Caco-2 (cell line): ENCODE measurements around the gene MED29. TPM values are rescaled to one million over a fixed set of nuclear protein-coding genes. Genes with fewer than 3 reads are reported as not detected.

Experiments used
- BruUV-seq: library from RNA; stranded (reverse); fragments of 400-500 nt; replicated peaks from 2 replicates; lab custom pipeline; 2021; lab: Mats Ljungman, UMichigan
- CTCF ChIA-PET: fragments of 300-600 bp; sonication (Branson Sonifier 250); formaldehyde crosslinking; loops from one replicate; lab custom pipeline; 2022; ENCODE audit warnings: antibody characterized with exemption; lab: Charles Lee
- POLR2A ChIA-PET: fragments of 300-600 bp; sonication (Branson Sonifier 250); formaldehyde crosslinking; loops from one replicate; lab custom pipeline; 2022; ENCODE audit warnings: antibody characterized with exemption; lab: Charles Lee
- DNase-seq, 2 experiments: peaks; one replicate each; pipeline versions ENCODE4 v3.0.0 to v3.0.0-alpha.2; 2020 to 2022
- H3K27me3 ChIP-seq: replicated peaks from 2 replicates; pipeline ENCODE4 v1.6.0; 2011; ENCODE audit warnings: low read length; ENCODE audit not compliant: control insufficient read depth, insufficient read depth
- H3K36me3 ChIP-seq: 2 replicates; pipeline ENCODE4 v1.5.1; 2011; ENCODE audit warnings: low read length; ENCODE audit not compliant: control insufficient read depth, insufficient read depth
- H3K4me1 ChIP-seq: fragments of 250-450 bp; sonication (Bioruptor Pico); 2 replicates; pipeline ENCODE4 v1.5.1; 2020; ENCODE audit warnings: mild to moderate bottlenecking
- H3K4me3 ChIP-seq: 2 replicates; pipeline ENCODE4 v1.5.1; 2011; ENCODE audit warnings: low read depth, mild to moderate bottlenecking, control low read depth, low read length
- H3K9me3 ChIP-seq: fragments of 250-450 bp; sonication (Bioruptor Pico); 2 replicates; pipeline ENCODE4 v1.5.1; 2020; ENCODE audit warnings: mild to moderate bottlenecking, moderate library complexity
- H3K27ac Mint-ChIP-seq: one replicate; pipeline ENCODE4 v1.8.0; 2022; ENCODE audit warnings: mixed read lengths; ENCODE audit not compliant: unreplicated experiment
- H3K27me3 Mint-ChIP-seq: one replicate; pipeline ENCODE4 v1.8.0; 2022; ENCODE audit warnings: mixed read lengths; ENCODE audit not compliant: insufficient read depth, unreplicated experiment
- H3K36me3 Mint-ChIP-seq: one replicate; pipeline ENCODE4 v1.8.0; 2022; ENCODE audit warnings: mild to moderate bottlenecking, mixed read lengths; ENCODE audit not compliant: insufficient read depth, unreplicated experiment
- H3K4me1 Mint-ChIP-seq: one replicate; pipeline ENCODE4 v1.8.0; 2022; ENCODE audit warnings: low read depth, mixed read lengths; ENCODE audit not compliant: unreplicated experiment
- H3K4me3 Mint-ChIP-seq: one replicate; pipeline ENCODE4 v1.8.0; 2022; ENCODE audit warnings: mild to moderate bottlenecking, moderate library complexity, mixed read lengths; ENCODE audit not compliant: unreplicated experiment
- H3K9me3 Mint-ChIP-seq: one replicate; pipeline ENCODE4 v1.8.0; 2022; ENCODE audit warnings: mixed read lengths; ENCODE audit not compliant: unreplicated experiment
- CTCF ChIP-seq, 2 experiments: fragments of 200-600 bp in 1 of 2; IDR thresholded peaks; 1 replicate in 1 of 2; 2 replicates in 1 of 2; pipeline versions ENCODE4 v1.5.1 to v1.8.0; 2011 to 2022; ENCODE audit warnings: antibody characterized with exemption in 1 of 2, control low read depth in 1 of 2, inconsistent platforms in 1 of 2, low read depth in 1 of 2, low read length in 1 of 2, mild to moderate bottlenecking in 1 of 2, moderate library complexity in 1 of 2; ENCODE audit not compliant: insufficient read depth in 1 of 2, severe bottlenecking in 1 of 2, unreplicated experiment in 1 of 2
- intact Hi-C: fragments of 100-400 bp; cut with micrococcal nuclease; formaldehyde crosslinking; loops from one replicate; pipeline ENCODE4 v1.10.0; 2022; ENCODE audit not compliant: unreplicated experiment
- total RNA-seq: library from RNA; stranded (reverse); gene quantifications from 2 replicates; pipeline ENCODE4 v1.2.3, GENCODE V29; 2022

The MED29 gene
- total RNA-seq, 1 experiment from 2014 or later: 50.8 TPM

GRCh38 chr19:39427707-39428106 lies 36.5 kb downstream of the MED29 start:
- Mint-ChIP-seq H3K27ac (peak overlapping the region; percentile 79), H3K4me3 (no peak overlapping the region), H3K9me3 (no peaks in the 10 kb centered on the region), H3K27me3 (no peaks in the 10 kb centered on the region), H3K36me3 (peaks cover 60% of the 10 kb centered on the region), H3K4me1 (no peaks in the 10 kb centered on the region)
- ChIA-PET POLR2A (interaction anchor here (0.5 to 1.9 kb wide), 3 partner anchors 8 to 13 kb away, joined by 3 to 34 read pairs (median 7); partner anchors contain the start of gene RPS16), CTCF (interaction anchor here (0.6 to 1.7 kb wide), 5 partner anchors 12 to 921 kb away, joined by 3 to 9 read pairs (median 5); partner anchors contain the start of genes C19orf47 and PLD3)
- no peak for TF ChIP-seq CTCF (IDR thresholded peaks at IDR 0.05; ENCODE audit: insufficient read depth in 1 of 2, low read depth in 1 of 2, low read length in 1 of 2, severe bottlenecking in 1 of 2, unreplicated experiment in 1 of 2)
- peaks cover 27% of the 10 kb centered on the region for H3K4me1 ChIP-seq
- H3K4me3 ChIP-seq: no peak overlapping the region
- intact Hi-C loops: loop anchor here (1.0 kb wide), 1 partner anchor 15 kb away; the partner anchor contains the start of gene PLEKHG2
- no peak for DNase-seq
- no peaks in the 10 kb centered on the region for H3K27me3 ChIP-seq
- no peaks in the 10 kb centered on the region for H3K9me3 ChIP-seq
- peaks cover 5% of the 10 kb centered on the region for H3K36me3 ChIP-seq
- no TSS peak for BruUV-seq

GRCh38 chr19:39428283-39429112 lies 37.3 kb downstream of the MED29 start:
- Mint-ChIP-seq H3K27ac (peak overlapping the region; percentile 79), H3K27me3 (no peaks in the 10 kb centered on the region), H3K36me3 (peaks cover 64% of the 10 kb centered on the region), H3K9me3 (no peaks in the 10 kb centered on the region), H3K4me3 (peak overlapping the region; percentile 51), H3K4me1 (no peaks in the 10 kb centered on the region)
- H3K4me3 ChIP-seq: no peak overlapping the region
- ChIA-PET POLR2A (interaction anchor here (0.5 to 1.9 kb wide), 6 partner anchors 7 to 86 kb away, joined by 3 to 34 read pairs (median 5); partner anchors contain the start of genes RPS16, SAMD4B and ZFP36), CTCF (interaction anchor here (0.6 to 1.7 kb wide), 6 partner anchors 12 to 920 kb away, joined by 3 to 9 read pairs (median 5); partner anchors contain the start of genes C19orf47 and PLD3)
- H3K4me1 ChIP-seq: peaks cover 27% of the 10 kb centered on the region
- no peaks in the 10 kb centered on the region for H3K27me3 ChIP-seq
- DNase-seq: peak; percentile 79 to 90
- BruUV-seq: no TSS peak
- intact Hi-C loops: loop anchor here (1.0 kb wide), 1 partner anchor 16 kb away; the partner anchor contains the start of gene PLEKHG2
- no peak for TF ChIP-seq CTCF (IDR thresholded peaks at IDR 0.05; ENCODE audit: insufficient read depth in 1 of 2, low read depth in 1 of 2, low read length in 1 of 2, severe bottlenecking in 1 of 2, unreplicated experiment in 1 of 2)
- peaks cover 12% of the 10 kb centered on the region for H3K36me3 ChIP-seq
- H3K9me3 ChIP-seq: no peaks in the 10 kb centered on the region
